ENCODE data around the gene TMEM273. TPM values are rescaled to one million over a fixed set of nuclear protein-coding genes. Genes with fewer than 3 reads are reported as not detected.

Gene TMEM273
- total and polyA plus RNA-seq, 2 of the 4 experiments (the other 2 are of a cell fraction): not detected

DNA sequence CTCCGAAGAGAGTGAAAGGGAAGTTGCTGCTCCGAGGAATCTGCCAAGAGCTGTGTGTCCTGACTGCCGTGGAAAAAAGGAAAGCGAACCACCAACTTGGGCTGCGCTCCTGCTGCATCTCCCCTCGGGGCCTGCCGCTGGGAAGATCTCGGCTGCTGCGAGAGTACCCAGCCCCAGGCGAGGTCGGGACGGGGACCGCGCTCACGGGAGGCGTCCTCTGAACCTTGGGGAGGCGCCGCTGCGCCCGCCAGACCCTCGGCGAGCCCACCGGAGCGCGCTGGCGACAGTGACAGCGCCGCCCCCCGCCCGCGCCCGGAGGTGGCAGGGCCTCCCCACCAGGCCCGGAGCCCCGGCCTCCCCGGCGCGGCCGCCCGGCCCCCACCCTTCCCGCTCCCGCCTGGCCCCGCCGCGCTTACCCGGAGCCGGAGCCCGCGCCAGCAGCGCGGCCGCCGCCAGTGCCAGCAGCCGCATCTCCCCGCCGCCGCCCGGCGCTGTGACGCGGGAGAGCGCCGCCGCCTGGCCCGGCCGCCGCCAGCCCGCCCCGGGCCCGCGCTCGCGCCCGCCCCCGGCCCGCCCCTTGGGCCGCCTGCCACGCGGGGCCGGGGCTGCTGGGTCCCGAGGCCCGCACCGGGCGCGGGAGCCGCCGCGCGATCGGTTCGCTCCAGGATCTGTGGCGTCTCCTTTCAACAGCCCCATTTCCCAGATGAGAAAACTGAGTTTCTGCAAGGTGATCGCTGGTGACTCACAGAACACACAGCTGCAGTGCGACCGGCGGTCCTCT is 73.0 kb downstream of the TMEM273 start, which contains the start of gene VSTM4 (continued):
- TF ChIP-seq BHLHE40 (IDR thresholded peaks at IDR 0.05; ENCODE audit: low read depth, low read length): no peak

DNA sequence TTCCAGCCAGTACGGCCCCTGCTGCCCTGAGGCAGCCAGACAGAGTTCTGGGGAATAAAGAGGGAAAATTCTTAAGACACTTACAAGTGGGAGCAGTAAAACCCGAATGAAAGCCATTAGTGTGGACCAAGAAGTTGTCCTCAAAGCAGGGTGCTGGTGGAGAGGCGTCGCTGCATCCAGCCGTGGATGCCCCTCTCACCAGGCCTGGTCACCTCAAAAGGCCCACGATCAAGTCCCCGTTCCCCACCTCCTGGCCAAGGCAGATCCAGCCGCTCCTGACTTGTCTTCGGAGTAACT is 73.5 kb downstream of the TMEM273 start:
- BruUV-seq (replicated peaks): no TSS peak
- H3K9ac ChIP-seq (ENCODE audit: low read depth, low read length): peak overlapping the region; percentile 96
- DNase-seq (no peak), ATAC-seq (ENCODE audit: low read depth) (peak; percentile 27)
- H3K9me3 ChIP-seq (ENCODE audit: control insufficient read depth, insufficient read depth, low read length): no peaks in the 10 kb centered on the region
- H3K23ac ChIP-seq (ENCODE audit: low read depth, low read length): peak overlapping the region; percentile 98
- peak overlapping the region; percentile 90 for H3K4ac ChIP-seq (ENCODE audit: low read depth, low read length)
- peaks cover 6% of the 10 kb centered on the region; the same call in 1 of the 2 replicates for H4K20me1 ChIP-seq (ENCODE audit: insufficient read depth, low read length)
- H3K18ac ChIP-seq (ENCODE audit: low read depth, low read length): peak overlapping the region; percentile 82; the same call in 1 of the 2 replicates
- H2AK5ac ChIP-seq (ENCODE audit: low read depth, low read length): peak overlapping the region; percentile 62
- H2BK120ac ChIP-seq (ENCODE audit: low read depth, low read length): peak overlapping the region; percentile 89
- in situ Hi-C loops (cut with MboI; ENCODE audit: low sequenced_read_pairs): no loop called here
- peak overlapping the region; percentile 67 for H2BK5ac ChIP-seq (ENCODE audit: low read depth, low read length, poor library complexity, severe bottlenecking)
- peaks cover 4% of the 10 kb centered on the region; the same call in 1 of the 2 replicates for H3K9me1 ChIP-seq (ENCODE audit: insufficient read depth, low read length)
- peak overlapping the region; percentile 82 for H2BK20ac ChIP-seq (ENCODE audit: low read depth, low read length)
- ChIA-PET CTCF (interaction anchor here (2.1 kb wide), 1 partner anchor 47 kb away, joined by 5 read pairs; no protein-coding TSS in a partner anchor), POLR2A (ENCODE audit: unreplicated experiment) (no interaction called here)
- peak overlapping the region; percentile 98 for H3K14ac ChIP-seq (replicated peaks; ENCODE audit: low read depth, low read length)
- H3K27me3 ChIP-seq (ENCODE audit: control insufficient read depth, insufficient read depth, low read length): no peaks in the 10 kb centered on the region; the same call in 1 of the 2 replicates
- peaks cover 21% of the 10 kb centered on the region; the same call in 1 of the 2 replicates for H3K4me1 ChIP-seq (ENCODE audit: control insufficient read depth, insufficient read depth, low read length)
- peak overlapping the region; percentile 83 for H2AK9ac ChIP-seq (replicated peaks; ENCODE audit: low read depth, low read length, poor library complexity)
- H3K4me3 ChIP-seq (ENCODE audit: insufficient read depth, low read depth, low read length): peak overlapping the region; percentile 66
- peak overlapping the region; percentile 21 for H4K5ac ChIP-seq (ENCODE audit: low read depth, low read length)
- H4K8ac ChIP-seq (ENCODE audit: low read depth in 2 of 2, low read length in 2 of 2): peak overlapping the region; percentile 57 to 94; a peak in 3 of 4 replicates
- no peaks in the 10 kb centered on the region; the same call in 1 of the 2 replicates for H3K36me3 ChIP-seq (ENCODE audit: control insufficient read depth, insufficient read depth, low read length)
- peak overlapping the region; percentile 84 for H4K91ac ChIP-seq (ENCODE audit: insufficient read depth, low read depth, low read length)
- peak overlapping the region; percentile 95 for H2AFZ ChIP-seq (replicated peaks; ENCODE audit: low read length, poor library complexity)
- peak overlapping the region; percentile 86 for H3K27ac ChIP-seq (ENCODE audit: insufficient read depth, low read length)
- H3K79me1 ChIP-seq (ENCODE audit: low read depth in 1 of 2, low read length in 2 of 2): peaks cover 0 to 45% of the 10 kb centered on the region in 2 experiments; a peak in 3 of 4 replicates
- H3K56ac ChIP-seq (ENCODE audit: extremely low read depth, insufficient read depth, low read length): peak overlapping the region; percentile 92
- peak overlapping the region; percentile 83 for H3K4me2 ChIP-seq (ENCODE audit: low read depth, low read length)
- intact Hi-C loops (cut with micrococcal nuclease): loop anchor here (2.0 to 10.0 kb wide), 2 partner anchors 134 to 180 kb away; partner anchors contain the start of gene C10orf71
- dilution Hi-C loops (cut with HindIII; ENCODE audit: low sequenced_read_pairs, unreplicated experiment): no loop called here
- peak overlapping the region; percentile 96; the same call in 1 of the 3 replicates for H2BK15ac ChIP-seq (ENCODE audit: low read depth, low read length)
- WGBS, 2 experiments (ENCODE audit: extremely low coverage in 2 of 2, insufficient read length in 1 of 2): 80% methylated on average over 1 of the region's 9 CpGs; no CpG with 5 or more reads in 1 of the 2 experiments
- TF ChIP-seq MAZ (IDR thresholded peaks at IDR 0.05; ENCODE audit: borderline replicate concordance, low read depth, low read length) (no peak), CEBPB (IDR thresholded peaks at IDR 0.05; ENCODE audit: low read depth, low read length) (no peak), BHLHE40 (IDR thresholded peaks at IDR 0.05; ENCODE audit: low read depth, low read length) (no peak), POLR2A (IDR thresholded peaks at IDR 0.05; ENCODE audit: low read depth, low read length) (no peak), SMC3 (IDR thresholded peaks at IDR 0.05; ENCODE audit: low read depth, low read length) (no peak), MAFK (IDR thresholded peaks at IDR 0.05; ENCODE audit: low read depth, low read length) (no peak), FOS (IDR thresholded peaks at IDR 0.05; ENCODE audit: low read depth, low read length) (no peak), RAD21 (IDR thresholded peaks at IDR 0.05; ENCODE audit: low read length) (no peak), RCOR1 (IDR thresholded peaks at IDR 0.05; ENCODE audit: insufficient replicate concordance, low read length) (no peak), MXI1 (IDR thresholded peaks at IDR 0.05; ENCODE audit: borderline replicate concordance, low read depth, low read length) (no peak)
- TF ChIP-seq, protein P1, sequence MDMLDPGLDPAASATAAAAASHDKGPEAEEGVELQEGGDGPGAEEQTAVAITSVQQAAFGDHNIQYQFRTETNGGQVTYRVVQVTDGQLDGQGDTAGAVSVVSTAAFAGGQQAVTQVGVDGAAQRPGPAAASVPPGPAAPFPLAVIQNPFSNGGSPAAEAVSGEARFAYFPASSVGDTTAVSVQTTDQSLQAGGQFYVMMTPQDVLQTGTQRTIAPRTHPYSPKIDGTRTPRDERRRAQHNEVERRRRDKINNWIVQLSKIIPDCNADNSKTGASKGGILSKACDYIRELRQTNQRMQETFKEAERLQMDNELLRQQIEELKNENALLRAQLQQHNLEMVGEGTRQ (IDR thresholded peaks at IDR 0.05; ENCODE audit: low read depth, low read length): no peak
- TF ChIP-seq, protein P2, sequence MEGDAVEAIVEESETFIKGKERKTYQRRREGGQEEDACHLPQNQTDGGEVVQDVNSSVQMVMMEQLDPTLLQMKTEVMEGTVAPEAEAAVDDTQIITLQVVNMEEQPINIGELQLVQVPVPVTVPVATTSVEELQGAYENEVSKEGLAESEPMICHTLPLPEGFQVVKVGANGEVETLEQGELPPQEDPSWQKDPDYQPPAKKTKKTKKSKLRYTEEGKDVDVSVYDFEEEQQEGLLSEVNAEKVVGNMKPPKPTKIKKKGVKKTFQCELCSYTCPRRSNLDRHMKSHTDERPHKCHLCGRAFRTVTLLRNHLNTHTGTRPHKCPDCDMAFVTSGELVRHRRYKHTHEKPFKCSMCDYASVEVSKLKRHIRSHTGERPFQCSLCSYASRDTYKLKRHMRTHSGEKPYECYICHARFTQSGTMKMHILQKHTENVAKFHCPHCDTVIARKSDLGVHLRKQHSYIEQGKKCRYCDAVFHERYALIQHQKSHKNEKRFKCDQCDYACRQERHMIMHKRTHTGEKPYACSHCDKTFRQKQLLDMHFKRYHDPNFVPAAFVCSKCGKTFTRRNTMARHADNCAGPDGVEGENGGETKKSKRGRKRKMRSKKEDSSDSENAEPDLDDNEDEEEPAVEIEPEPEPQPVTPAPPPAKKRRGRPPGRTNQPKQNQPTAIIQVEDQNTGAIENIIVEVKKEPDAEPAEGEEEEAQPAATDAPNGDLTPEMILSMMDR (conservative IDR thresholded peaks at IDR 0.05; ENCODE audit: low read depth, low read length): no peak
